Ammon's horn (tissue), 1 donor: ENCODE data around the gene KRT7.

Experiments used
- DNase-seq: peaks from one replicate; pipeline ENCODE4 v3.0.0-alpha.2; 2016; ENCODE audit warnings: low spot score

KRT7 gene

GRCh38 chr12:52199294-52199919 is 33.6 kb upstream of the KRT7 start:
- no peak for DNase-seq

GRCh38 chr12:52200086-52200780 is 32.8 kb upstream of the KRT7 start:
- DNase-seq = no peak

GRCh38 chr12:52200781-52201450 is 32.1 kb upstream of the KRT7 start:
- DNase-seq = no peak

- DNase-seq = no peak
Measured at GRCh38 chr12:52201451-52201839, 31.6 kb upstream of the KRT7 start.

GRCh38 chr12:52202361-52203078 is 30.5 kb upstream of the KRT7 start:
- DNase-seq = no peak

- peak; percentile 82 for DNase-seq
Measured at GRCh38 chr12:52203079-52203921, 29.7 kb upstream of the KRT7 start.

- no peak for DNase-seq
Measured at GRCh38 chr12:52204095-52204930, 28.7 kb upstream of the KRT7 start.

- no peak for DNase-seq
Measured at GRCh38 chr12:52204931-52205505, 28.0 kb upstream of the KRT7 start.

GRCh38 chr12:52205612-52206303 is 27.3 kb upstream of the KRT7 start:
- DNase-seq = no peak

- no peak for DNase-seq
Measured at GRCh38 chr12:52206304-52207040, 26.6 kb upstream of the KRT7 start.

- no peak for DNase-seq
Measured at GRCh38 chr12:52207106-52207505, 25.9 kb upstream of the KRT7 start.

- no peak for DNase-seq
Measured at GRCh38 chr12:52207895-52208294, 25.1 kb upstream of the KRT7 start.

GRCh38 chr12:52208424-52209165 is 24.4 kb upstream of the KRT7 start:
- DNase-seq = no peak

GRCh38 chr12:52209321-52209720 is 23.7 kb upstream of the KRT7 start:
- no peak for DNase-seq

GRCh38 chr12:52210186-52210924 is 22.7 kb upstream of the KRT7 start:
- no peak for DNase-seq

GRCh38 chr12:52210925-52211650 is 22.0 kb upstream of the KRT7 start:
- no peak for DNase-seq
